DMS153 treated with DMSO at 0.1 percent for 48 hours (cell line): Measurements from ENCODE around the gene PRRG4.
"Not testable (repeated sequence)": the region's sequence is repeated elsewhere in the genome, so short reads cannot be mapped to it uniquely, and the experiment has no call there.

Source experiments
- DNase-seq: peaks from one replicate; lab custom pipeline; 2025; ENCODE audit not compliant: unreplicated experiment; lab: John Stamatoyannopoulos, UW

Gene PRRG4

GRCh38 chr11:32830413-32830738 lies 649 bp downstream of the PRRG4 start:
- no peak for DNase-seq

- no peak for DNase-seq
These were observed 1.1 kb downstream of the PRRG4 start for GRCh38 chr11:32830796-32831195.

- no peak for DNase-seq
These were observed 1.5 kb downstream of the PRRG4 start for GRCh38 chr11:32831221-32831620.

GRCh38 chr11:32833921-32834320 lies 4.2 kb downstream of the PRRG4 start:
- no peak for DNase-seq

GRCh38 chr11:32836946-32837345 lies 7.2 kb downstream of the PRRG4 start:
- no peak for DNase-seq

- no peak for DNase-seq
These were observed 9.0 kb downstream of the PRRG4 start for GRCh38 chr11:32838505-32839274.

- DNase-seq, result no peak
These were observed 9.6 kb downstream of the PRRG4 start for GRCh38 chr11:32839308-32839707.

- no peak for DNase-seq
These were observed 10.9 kb downstream of the PRRG4 start for GRCh38 chr11:32840587-32840986.

- DNase-seq, result no peak
These were observed 13.8 kb downstream of the PRRG4 start for GRCh38 chr11:32843544-32843943.

GRCh38 chr11:32847511-32847910 lies 17.8 kb downstream of the PRRG4 start:
- DNase-seq, result no peak

GRCh38 chr11:32849761-32850160 lies 20.0 kb downstream of the PRRG4 start:
- no peak for DNase-seq

- DNase-seq, result no peak
These were observed 21.5 kb downstream of the PRRG4 start for GRCh38 chr11:32851251-32851650.

- DNase-seq, result no peak
These were observed 22.5 kb downstream of the PRRG4 start for GRCh38 chr11:32852207-32852606.

- no peak for DNase-seq
These were observed 25.9 kb downstream of the PRRG4 start for GRCh38 chr11:32855601-32856000.

- no peak for DNase-seq
These were observed 29.0 kb downstream of the PRRG4 start for GRCh38 chr11:32858731-32859130.

- no peak for DNase-seq
These were observed 32.3 kb downstream of the PRRG4 start for GRCh38 chr11:32861850-32862577.

- no peak for DNase-seq
These were observed 34.8 kb downstream of the PRRG4 start for GRCh38 chr11:32864555-32864954.

- not testable (repeated sequence) for DNase-seq
These were observed 39.0 kb downstream of the PRRG4 start for GRCh38 chr11:32868752-32869151.

GRCh38 chr11:32870676-32871075 lies 40.9 kb downstream of the PRRG4 start:
- no peak for DNase-seq

GRCh38 chr11:32874132-32874531 lies 44.4 kb downstream of the PRRG4 start:
- DNase-seq, result no peak

- no peak for DNase-seq
These were observed 51.6 kb downstream of the PRRG4 start for GRCh38 chr11:32881286-32881685.

- no peak for DNase-seq
These were observed 53.7 kb downstream of the PRRG4 start for GRCh38 chr11:32883421-32883820.

- DNase-seq, result no peak
These were observed 54.3 kb downstream of the PRRG4 start for GRCh38 chr11:32884023-32884422.
